Esophagus muscularis mucosa (tissue), 2 donors: ENCODE data around the gene RANBP6.

Experiments used
- EP300 ChIP-seq: sonication (generic); formaldehyde crosslinking; IDR thresholded peaks from one replicate; pipeline ENCODE4 v1.6.1; 2017; ENCODE audit warnings: antibody characterized with exemption
- POLR2A ChIP-seq: fragments of 450-650 bp; IDR thresholded peaks from one replicate; pipeline ENCODE4 v1.6.1; 2017; ENCODE audit warnings: antibody characterized with exemption, moderate library complexity, mild to moderate bottlenecking, low read depth

DNA sequence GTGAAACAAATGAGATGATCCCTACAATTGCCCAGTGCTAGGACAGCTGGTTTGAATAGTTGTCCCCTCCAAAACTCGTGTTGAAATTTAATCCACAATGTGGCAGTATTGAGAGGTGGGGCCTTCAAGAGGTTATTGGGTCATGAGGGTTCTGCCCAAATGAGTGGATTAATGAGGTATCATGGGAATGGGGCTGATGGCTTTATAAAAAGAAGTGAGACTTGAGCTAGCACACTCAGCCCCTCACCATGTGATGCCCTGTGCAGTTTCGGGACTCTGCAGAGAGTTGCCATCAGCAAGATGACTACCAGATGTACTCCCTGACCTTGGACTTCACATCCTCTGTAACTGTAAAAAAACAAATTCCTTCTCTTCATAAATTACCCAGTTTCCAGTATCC, 33.1 kb downstream of the RANBP6 start:
- no peak for TF ChIP-seq EP300
- TF ChIP-seq POLR2A = no peak
